Stimulated activated CD4-positive, alpha-beta T cell treated with anti-CD3 and anti-CD28 coated beads, TNF-alpha, amount 100 ng/mL, for 48 hours (primary cell): ENCODE results near the gene APOBEC3F.

Source experiments
- DNase-seq, 3 donors: peaks; one replicate each; pipeline ENCODE4 v3.0.0-alpha.2; 2020; ENCODE audit warnings: low read depth in 3 of 3

APOBEC3F gene

GRCh38 chr22:39092111-39092862, 51.6 kb downstream of the APOBEC3F start:
- no peak for DNase-seq

- no peak for DNase-seq
Observed at GRCh38 chr22:39094717-39095389, 54.2 kb downstream of the APOBEC3F start.

- DNase-seq, result no peak
Observed at GRCh38 chr22:39095971-39096370, 55.3 kb downstream of the APOBEC3F start.

GRCh38 chr22:39097098-39098020, 56.7 kb downstream of the APOBEC3F start, which contains the start of gene APOBEC3H:
Gene APOBEC3H (plus strand): TSS chr22:39097244. CDS start chr22:39100279, 3,035 bp downstream.
- no peak for DNase-seq

- DNase-seq, result no peak
Observed at GRCh38 chr22:39098026-39098425, 57.4 kb downstream of the APOBEC3F start.

GRCh38 chr22:39098576-39098975, 57.9 kb downstream of the APOBEC3F start:
- DNase-seq, result no peak

- DNase-seq, result no peak
Observed at GRCh38 chr22:39101226-39101625, 60.6 kb downstream of the APOBEC3F start.

GRCh38 chr22:39103431-39103830, 62.8 kb downstream of the APOBEC3F start:
- no peak for DNase-seq
